ENCODE data around the gene UQCRC2. TPM values are rescaled to one million over a fixed set of nuclear protein-coding genes. Genes with fewer than 3 reads are reported as not detected.

Gene UQCRC2
- total and polyA plus RNA-seq, 2 donors (not counting 1 experiment from before 2014, with no cell fraction given), result 84.3 to 150 TPM

GRCh38 chr16:21997697-21998480, 44.7 kb downstream of the UQCRC2 start:
- ChIA-PET CTCF (interaction anchor here (0.7 to 15.3 kb wide), 7 partner anchors 74 to 299 kb away, joined by 4 to 290 read pairs (median 6); partner anchors contain the start of gene POLR3E), POLR2A (interaction anchor here (0.7 kb wide), 1 partner anchor 184 kb away, joined by 5 read pairs; no protein-coding TSS in a partner anchor)
- Mint-ChIP-seq H3K27me3 (no peaks in the 10 kb centered on the region), H3K4me3 (no peak overlapping the region), H3K27ac (no peak overlapping the region), H3K4me1 (peaks cover 4% of the 10 kb centered on the region), H3K9me3 (ENCODE audit: insufficient read depth) (no peaks in the 10 kb centered on the region)
- intact Hi-C loops (cut with micrococcal nuclease), result no loop called here
- 78% methylated on average over 6 of the region's 7 CpGs for whole genome bisulfite sequencing (ENCODE audit: insufficient coverage)
- Histone ChIP-seq H3K9ac (ENCODE audit: low read length) (no peak overlapping the region), H3K4me1 (ENCODE audit: control insufficient read depth in 2 of 2, insufficient read depth in 2 of 2, low read length in 2 of 2) (peaks cover 4 to 7% of the 10 kb centered on the region in 2 donors), H3K4me2 (replicated peaks; ENCODE audit: low read depth, low read length, poor library complexity, severe bottlenecking) (no peak overlapping the region), H3K79me2 (ENCODE audit: control insufficient read depth, insufficient read depth, low read length) (no peaks in the 10 kb centered on the region), H3K27ac (ENCODE audit: low read length in 2 of 2) (no peak overlapping the region), H3K27me3 (replicated peaks in 1 of 4; ENCODE audit: control extremely low read depth in 1 of 4, control insufficient read depth in 3 of 4, insufficient read depth in 4 of 4, low read length in 3 of 4) (no peaks in the 10 kb centered on the region), H3K36me3 (replicated peaks in 1 of 2; ENCODE audit: control extremely low read depth in 1 of 2, control insufficient read depth in 1 of 2, extremely low read depth in 1 of 2, insufficient read depth in 2 of 2, low read length in 1 of 2) (no peaks in the 10 kb centered on the region), H4K20me1 (ENCODE audit: control insufficient read depth, insufficient read depth, low read length, poor library complexity, severe bottlenecking) (no peaks in the 10 kb centered on the region), H3K9me3 (ENCODE audit: control extremely low read depth in 1 of 3, control insufficient read depth in 2 of 3, insufficient read depth in 1 of 3, low read length in 2 of 3) (peaks cover 0 to 4% (median 0%) of the 10 kb centered on the region in 3 donors), H3K4me3 (ENCODE audit: control extremely low read depth in 1 of 5, extremely low read depth in 1 of 5, insufficient read depth in 1 of 5, low read depth in 2 of 5, low read length in 4 of 5) (no peak overlapping the region), H2AFZ (ENCODE audit: insufficient read depth, low read depth, low read length, poor library complexity, severe bottlenecking) (no peak overlapping the region)
- ATAC-seq (ENCODE audit: low read depth), result no peak
- no peak for TF ChIP-seq EZH2 (IDR thresholded peaks at IDR 0.05; ENCODE audit: borderline replicate concordance, insufficient read depth, low read depth, low read length, poor library complexity, severe bottlenecking)
- TF ChIP-seq CTCF (IDR thresholded peaks at IDR 0.05), result no peak
- no peak for DNase-seq

GRCh38 chr16:22001591-22001990, 48.4 kb downstream of the UQCRC2 start:
- Histone ChIP-seq H3K4me3 (ENCODE audit: control extremely low read depth in 1 of 5, extremely low read depth in 1 of 5, insufficient read depth in 1 of 5, low read depth in 2 of 5, low read length in 4 of 5) (no peak overlapping the region), H3K79me2 (ENCODE audit: control insufficient read depth, insufficient read depth, low read length) (peaks cover 27% of the 10 kb centered on the region), H4K20me1 (ENCODE audit: control insufficient read depth, insufficient read depth, low read length, poor library complexity, severe bottlenecking) (no peaks in the 10 kb centered on the region), H3K4me1 (ENCODE audit: control insufficient read depth in 2 of 2, insufficient read depth in 2 of 2, low read length in 2 of 2) (peaks cover 4 to 9% of the 10 kb centered on the region in 2 donors), H3K4me2 (replicated peaks; ENCODE audit: low read depth, low read length, poor library complexity, severe bottlenecking) (no peak overlapping the region), H3K9me3 (ENCODE audit: control extremely low read depth in 1 of 3, control insufficient read depth in 2 of 3, insufficient read depth in 1 of 3, low read length in 2 of 3) (no peaks in the 10 kb centered on the region), H3K27ac (ENCODE audit: low read length in 2 of 2) (no peak overlapping the region), H3K27me3 (replicated peaks in 1 of 4; ENCODE audit: control extremely low read depth in 1 of 4, control insufficient read depth in 3 of 4, insufficient read depth in 4 of 4, low read length in 3 of 4) (no peaks in the 10 kb centered on the region), H3K36me3 (replicated peaks in 1 of 2; ENCODE audit: control extremely low read depth in 1 of 2, control insufficient read depth in 1 of 2, extremely low read depth in 1 of 2, insufficient read depth in 2 of 2, low read length in 1 of 2) (no peaks in the 10 kb centered on the region), H2AFZ (ENCODE audit: insufficient read depth, low read depth, low read length, poor library complexity, severe bottlenecking) (no peak overlapping the region), H3K9ac (ENCODE audit: low read length) (no peak overlapping the region)
- ChIA-PET POLR2A (interaction anchor here (2.5 kb wide), 1 partner anchor 187 kb away, joined by 8 read pairs; no protein-coding TSS in a partner anchor), CTCF (interaction anchor here (0.6 to 15.3 kb wide), 22 partner anchors 11 to 299 kb away, joined by 3 to 290 read pairs (median 4); partner anchors contain the start of genes POLR3E and UQCRC2)
- no peak for ATAC-seq (ENCODE audit: low read depth)
- DNase-seq, result peak; percentile 16
- peaks cover 6% of the 10 kb centered on the region for H3K4me1 Mint-ChIP-seq
- H3K9me3 Mint-ChIP-seq (ENCODE audit: insufficient read depth), result no peaks in the 10 kb centered on the region
- H3K27me3 Mint-ChIP-seq, result no peaks in the 10 kb centered on the region
- TF ChIP-seq EZH2 (IDR thresholded peaks at IDR 0.05; ENCODE audit: borderline replicate concordance, insufficient read depth, low read depth, low read length, poor library complexity, severe bottlenecking), result no peak
- no peak for TF ChIP-seq CTCF (IDR thresholded peaks at IDR 0.05)
- intact Hi-C loops (cut with micrococcal nuclease), result loop anchor here (1.0 kb wide), 4 partner anchors 76 to 296 kb away; partner anchors contain the start of gene POLR3E
- H3K4me3 Mint-ChIP-seq, result no peak overlapping the region
- no peak overlapping the region for H3K27ac Mint-ChIP-seq
- WGBS (ENCODE audit: insufficient coverage), result no CpG with 5 or more reads among the region's 1 CpG
